ENCODE measurements around the gene ACVR1B. TPM values are rescaled to one million over a fixed set of nuclear protein-coding genes. Genes with fewer than 3 reads are reported as not detected.

The ACVR1B gene
- total RNA-seq, 1 experiment from 2014 or later, result 16.1 TPM

DNA sequence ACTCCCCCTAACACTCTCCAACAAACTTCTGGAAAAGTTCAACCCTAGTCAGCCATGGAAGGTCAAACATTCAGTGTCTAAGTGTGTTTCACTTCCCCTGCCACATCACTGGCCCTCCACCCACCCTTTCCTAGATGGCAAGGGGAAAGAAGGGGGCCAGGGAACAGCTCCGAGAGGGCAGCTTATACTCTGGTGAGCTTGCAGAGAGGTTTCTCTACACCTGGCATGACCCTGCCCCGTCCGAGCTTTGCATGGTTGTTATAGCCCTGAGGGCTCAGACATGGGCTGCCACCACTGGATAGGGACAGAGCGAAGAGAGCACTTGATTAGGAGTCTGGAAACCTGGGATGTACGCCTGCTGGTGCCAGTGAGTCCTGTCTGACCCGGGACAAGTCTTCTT, 40.2 kb upstream of the ACVR1B start:
- intact Hi-C loops (cut with micrococcal nuclease), result no loop called here
- Mint-ChIP-seq H3K4me3 (ENCODE audit: unreplicated experiment) (no peak overlapping the region), H3K9me3 (ENCODE audit: unreplicated experiment) (no peaks in the 10 kb centered on the region), H3K27ac (ENCODE audit: low read depth, unreplicated experiment) (no peak overlapping the region), H3K36me3 (ENCODE audit: insufficient read depth, unreplicated experiment) (no peaks in the 10 kb centered on the region), H3K4me1 (ENCODE audit: insufficient read depth, unreplicated experiment) (peaks cover 5% of the 10 kb centered on the region), H3K27me3 (ENCODE audit: insufficient read depth, unreplicated experiment) (no peaks in the 10 kb centered on the region)
- no peak for DNase-seq (ENCODE audit: unreplicated experiment)
- no peak for TF ChIP-seq CTCF (IDR thresholded peaks at IDR 0.05; ENCODE audit: unreplicated experiment)
- POLR2A ChIA-PET, result no interaction called here
- CTCF ChIA-PET, result interaction anchor here (1.1 to 6.5 kb wide), 2 partner anchors 12 to 70 kb away, joined by 3 to 32 read pairs; no protein-coding TSS in a partner anchor
- no TSS peak for BruUV-seq (replicated peaks)

GRCh38 chr12:51911788-51912711, 39.4 kb upstream of the ACVR1B start:
- intact Hi-C loops (cut with micrococcal nuclease), result no loop called here
- no peak for DNase-seq (ENCODE audit: unreplicated experiment)
- peaks cover 5% of the 10 kb centered on the region for H3K4me1 Mint-ChIP-seq (ENCODE audit: insufficient read depth, unreplicated experiment)
- H3K27me3 Mint-ChIP-seq (ENCODE audit: insufficient read depth, unreplicated experiment), result no peaks in the 10 kb centered on the region
- no peaks in the 10 kb centered on the region for H3K9me3 Mint-ChIP-seq (ENCODE audit: unreplicated experiment)
- POLR2A ChIA-PET, result no interaction called here
- BruUV-seq (replicated peaks), result no TSS peak
- H3K4me3 Mint-ChIP-seq (ENCODE audit: unreplicated experiment), result no peak overlapping the region
- no peaks in the 10 kb centered on the region for H3K36me3 Mint-ChIP-seq (ENCODE audit: insufficient read depth, unreplicated experiment)
- TF ChIP-seq CTCF (IDR thresholded peaks at IDR 0.05; ENCODE audit: unreplicated experiment), result no peak
- CTCF ChIA-PET, result interaction anchor here (0.7 to 6.5 kb wide), 4 partner anchors 11 to 114 kb away, joined by 3 to 32 read pairs (median 4); no protein-coding TSS in a partner anchor
- H3K27ac Mint-ChIP-seq (ENCODE audit: low read depth, unreplicated experiment), result no peak overlapping the region

DNA sequence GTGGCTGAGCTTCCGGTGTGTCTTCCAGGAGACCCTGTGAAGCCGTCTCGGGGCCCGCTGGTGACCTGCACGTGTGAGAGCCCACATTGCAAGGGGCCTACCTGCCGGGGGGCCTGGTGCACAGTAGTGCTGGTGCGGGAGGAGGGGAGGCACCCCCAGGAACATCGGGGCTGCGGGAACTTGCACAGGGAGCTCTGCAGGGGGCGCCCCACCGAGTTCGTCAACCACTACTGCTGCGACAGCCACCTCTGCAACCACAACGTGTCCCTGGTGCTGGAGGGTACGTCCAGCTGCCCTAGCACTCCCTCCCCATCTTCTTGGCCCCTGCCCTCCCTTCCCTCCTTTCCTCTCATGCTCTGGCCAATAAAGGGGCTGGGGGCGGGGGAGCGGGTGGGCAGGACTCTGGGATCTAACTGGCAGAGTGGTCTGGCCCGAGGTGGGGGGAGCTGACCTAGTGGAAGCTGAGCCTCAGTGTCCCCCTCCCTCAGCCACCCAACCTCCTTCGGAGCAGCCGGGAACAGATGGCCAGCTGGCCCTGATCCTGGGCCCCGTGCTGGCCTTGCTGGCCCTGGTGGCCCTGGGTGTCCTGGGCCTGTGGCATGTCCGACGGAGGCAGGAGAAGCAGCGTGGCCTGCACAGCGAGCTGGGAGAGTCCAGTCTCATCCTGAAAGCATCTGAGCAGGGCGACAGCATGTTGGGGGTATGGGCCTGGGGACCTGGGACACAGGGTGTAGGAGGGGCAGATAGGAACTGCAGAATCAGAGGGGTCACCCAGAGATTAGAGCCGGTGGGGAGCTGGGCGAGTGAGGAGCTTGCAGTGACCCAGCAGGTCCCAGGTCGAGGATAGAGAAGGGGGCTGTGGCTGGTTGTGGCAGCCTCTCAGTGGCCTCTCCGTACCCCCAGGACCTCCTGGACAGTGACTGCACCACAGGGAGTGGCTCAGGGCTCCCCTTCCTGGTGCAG, 38.1 kb upstream of the ACVR1B start:
- ChIA-PET CTCF (interaction anchor here (0.6 to 6.5 kb wide), 4 partner anchors 10 to 112 kb away, joined by 3 to 32 read pairs (median 4); no protein-coding TSS in a partner anchor), POLR2A (interaction anchor here (0.6 kb wide), 1 partner anchor 1408 kb away, joined by 3 read pairs; the partner anchor contains the start of gene AAAS)
- Mint-ChIP-seq H3K4me3 (ENCODE audit: unreplicated experiment) (no peak overlapping the region), H3K27ac (ENCODE audit: low read depth, unreplicated experiment) (no peak overlapping the region), H3K4me1 (ENCODE audit: insufficient read depth, unreplicated experiment) (peaks cover 5% of the 10 kb centered on the region), H3K36me3 (ENCODE audit: insufficient read depth, unreplicated experiment) (no peaks in the 10 kb centered on the region), H3K9me3 (ENCODE audit: unreplicated experiment) (no peaks in the 10 kb centered on the region), H3K27me3 (ENCODE audit: insufficient read depth, unreplicated experiment) (no peaks in the 10 kb centered on the region)
- intact Hi-C loops (cut with micrococcal nuclease), result no loop called here
- no peak for TF ChIP-seq CTCF (IDR thresholded peaks at IDR 0.05; ENCODE audit: unreplicated experiment)
- DNase-seq (ENCODE audit: unreplicated experiment), result no peak
- no TSS peak for BruUV-seq (replicated peaks)

Measured in MCF 10A (cell line).